Measurements from ENCODE around the gene LMO7.

The LMO7 gene

GRCh38 chr13:75801388-75801945 lies 165.3 kb downstream of the LMO7 start:
- DNase-seq (ENCODE audit: low read depth) = no peak

- DNase-seq (ENCODE audit: low read depth) = no peak
Observed at GRCh38 chr13:75802161-75802560, 166.0 kb downstream of the LMO7 start.

- DNase-seq (ENCODE audit: low read depth) = no peak
Observed at GRCh38 chr13:75803164-75803611, 167.1 kb downstream of the LMO7 start.

- DNase-seq (ENCODE audit: low read depth) = no peak
Observed at GRCh38 chr13:75804054-75804453, 167.9 kb downstream of the LMO7 start.

- no peak for DNase-seq (ENCODE audit: low read depth)
Observed at GRCh38 chr13:75804605-75805004, 168.5 kb downstream of the LMO7 start.

- DNase-seq (ENCODE audit: low read depth) = no peak
Observed at GRCh38 chr13:75806117-75806516, 170.0 kb downstream of the LMO7 start.

- DNase-seq (ENCODE audit: low read depth) = no peak
Observed at GRCh38 chr13:75811361-75811760, 175.2 kb downstream of the LMO7 start.

GRCh38 chr13:75811841-75812240 lies 175.7 kb downstream of the LMO7 start:
- no peak for DNase-seq (ENCODE audit: low read depth)

- DNase-seq (ENCODE audit: low read depth) = no peak
Observed at GRCh38 chr13:75812751-75813181, 176.6 kb downstream of the LMO7 start.

- no peak for DNase-seq (ENCODE audit: low read depth)
Observed at GRCh38 chr13:75813323-75813722, 177.2 kb downstream of the LMO7 start.

- DNase-seq (ENCODE audit: low read depth) = no peak
Observed at GRCh38 chr13:75818179-75818967, 182.2 kb downstream of the LMO7 start.

GRCh38 chr13:75818968-75819225 lies 182.8 kb downstream of the LMO7 start:
- DNase-seq (ENCODE audit: low read depth) = no peak

- DNase-seq (ENCODE audit: low read depth) = no peak
Observed at GRCh38 chr13:75825161-75825560, 189.0 kb downstream of the LMO7 start.

GRCh38 chr13:75825594-75825993 lies 189.5 kb downstream of the LMO7 start:
- no peak for DNase-seq (ENCODE audit: low read depth)

GRCh38 chr13:75826391-75826790 lies 190.3 kb downstream of the LMO7 start:
- DNase-seq (ENCODE audit: low read depth) = no peak

- no peak for DNase-seq (ENCODE audit: low read depth)
Observed at GRCh38 chr13:75829830-75830229, 193.7 kb downstream of the LMO7 start.

- DNase-seq (ENCODE audit: low read depth) = no peak
Observed at GRCh38 chr13:75830842-75831241, 194.7 kb downstream of the LMO7 start.

GRCh38 chr13:75831389-75831788 lies 195.3 kb downstream of the LMO7 start:
- DNase-seq (ENCODE audit: low read depth) = no peak

- DNase-seq (ENCODE audit: low read depth) = no peak
Observed at GRCh38 chr13:75832812-75833211, 196.7 kb downstream of the LMO7 start.

- no peak for DNase-seq (ENCODE audit: low read depth)
Observed at GRCh38 chr13:75836441-75836840, 200.3 kb downstream of the LMO7 start.

- no peak for DNase-seq (ENCODE audit: low read depth)
Observed at GRCh38 chr13:75838366-75839005, 202.4 kb downstream of the LMO7 start.

- DNase-seq (ENCODE audit: low read depth) = no peak
Observed at GRCh38 chr13:75839406-75839805, 203.3 kb downstream of the LMO7 start.

GRCh38 chr13:75841905-75842304 lies 205.8 kb downstream of the LMO7 start:
- DNase-seq (ENCODE audit: low read depth) = no peak
